Stomach smooth muscle (tissue), 2 donors: ENCODE data around the gene TMEM239.

Source experiments
- H3K27ac ChIP-seq: one replicate; pipeline ENCODE4 v1.7.0; 2013; ENCODE audit warnings: mild to moderate bottlenecking, low read length, inconsistent platforms
- H3K27me3 ChIP-seq, 2 donors: one replicate each; pipeline ENCODE4 v1.7.0; 2013; ENCODE audit warnings: low read length in 2 of 2; ENCODE audit not compliant: insufficient read depth in 2 of 2, control insufficient read depth in 1 of 2
- H3K36me3 ChIP-seq, 2 donors: one replicate each; pipeline ENCODE4 v1.7.0; 2013; ENCODE audit warnings: low read length in 2 of 2; ENCODE audit not compliant: control insufficient read depth in 2 of 2, insufficient read depth in 2 of 2
- H3K4me1 ChIP-seq: one replicate; pipeline ENCODE4 v1.7.0; 2013; ENCODE audit warnings: low read length; ENCODE audit not compliant: control insufficient read depth, insufficient read depth
- H3K4me3 ChIP-seq, 2 donors: one replicate each; pipeline ENCODE4 v1.7.0; 2013; ENCODE audit warnings: low read length in 2 of 2
- H3K9ac ChIP-seq, 2 donors: one replicate each; pipeline ENCODE4 v1.7.0; 2013; ENCODE audit warnings: low read length in 2 of 2, mild to moderate bottlenecking in 1 of 2
- H3K9me3 ChIP-seq, 2 donors: one replicate each; pipeline ENCODE4 v1.7.0; 2013; ENCODE audit warnings: low read length in 2 of 2; ENCODE audit not compliant: control insufficient read depth in 2 of 2
- donor health status: healthy.
- donor health status: Pancreatic carcinoma.

TMEM239 gene

DNA sequence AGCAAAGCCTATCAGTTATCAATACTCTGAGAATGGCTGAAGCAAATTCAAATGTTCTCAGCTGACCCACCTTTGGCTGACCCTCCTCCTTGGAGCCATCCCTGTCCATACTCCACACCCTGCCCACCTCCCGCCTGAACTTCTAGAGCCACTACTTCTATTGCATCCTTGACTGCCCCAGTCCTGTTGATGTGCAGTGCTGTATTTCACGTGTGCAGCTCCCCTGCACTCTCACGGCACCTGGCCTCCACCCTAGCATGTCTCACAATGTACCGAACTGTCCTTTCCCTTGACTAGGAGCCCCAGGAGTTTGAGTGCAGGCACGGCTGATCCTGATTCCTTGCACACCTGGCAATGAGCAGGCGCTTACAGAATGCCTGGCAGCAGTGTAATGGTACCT, 22.7 kb upstream of the TMEM239 start:
- Histone ChIP-seq H3K4me1 (no peaks in the 10 kb centered on the region), H3K36me3 (no peaks in the 10 kb centered on the region), H3K9ac (no peak overlapping the region), H3K27me3 (peaks cover 6 to 16% of the 10 kb centered on the region in 2 donors), H3K27ac (no peak overlapping the region), H3K4me3 (no peak overlapping the region), H3K9me3 (no peaks in the 10 kb centered on the region)

DNA sequence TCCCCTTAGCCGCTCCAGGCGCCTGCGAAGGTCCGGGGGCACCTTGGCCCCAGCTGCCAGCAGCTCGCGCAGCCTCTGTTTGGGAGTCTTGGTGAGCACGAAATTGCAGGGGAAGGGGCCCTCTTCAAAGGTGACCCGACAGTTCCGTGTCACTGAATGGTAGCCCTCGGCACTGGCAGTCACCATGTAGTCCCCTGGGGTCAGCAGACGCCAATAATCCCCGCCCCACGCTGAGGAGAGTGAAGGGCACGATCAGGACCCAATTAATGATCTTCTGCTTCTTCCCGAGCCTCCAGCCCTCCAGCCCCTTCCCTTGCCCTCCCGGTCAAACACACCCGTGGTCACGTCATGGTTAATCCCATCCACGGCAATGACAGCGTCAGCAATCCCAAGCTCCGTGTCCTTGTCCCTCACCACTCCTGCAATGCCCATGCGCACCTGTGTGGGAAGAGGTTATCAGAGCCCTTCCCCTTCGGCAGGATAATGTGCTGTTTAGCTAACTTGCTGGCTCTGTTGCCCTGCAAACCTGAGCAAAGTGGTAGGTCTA, 21.9 kb upstream of the TMEM239 start:
- H3K27me3 ChIP-seq, result peaks cover 13 to 19% of the 10 kb centered on the region in 2 donors
- no peak overlapping the region for H3K4me3 ChIP-seq
- H3K27ac ChIP-seq, result no peak overlapping the region
- no peaks in the 10 kb centered on the region for H3K36me3 ChIP-seq
- H3K4me1 ChIP-seq, result peaks cover under 1% of the 10 kb centered on the region
- H3K9me3 ChIP-seq, result no peaks in the 10 kb centered on the region
- H3K9ac ChIP-seq, result no peak overlapping the region

DNA sequence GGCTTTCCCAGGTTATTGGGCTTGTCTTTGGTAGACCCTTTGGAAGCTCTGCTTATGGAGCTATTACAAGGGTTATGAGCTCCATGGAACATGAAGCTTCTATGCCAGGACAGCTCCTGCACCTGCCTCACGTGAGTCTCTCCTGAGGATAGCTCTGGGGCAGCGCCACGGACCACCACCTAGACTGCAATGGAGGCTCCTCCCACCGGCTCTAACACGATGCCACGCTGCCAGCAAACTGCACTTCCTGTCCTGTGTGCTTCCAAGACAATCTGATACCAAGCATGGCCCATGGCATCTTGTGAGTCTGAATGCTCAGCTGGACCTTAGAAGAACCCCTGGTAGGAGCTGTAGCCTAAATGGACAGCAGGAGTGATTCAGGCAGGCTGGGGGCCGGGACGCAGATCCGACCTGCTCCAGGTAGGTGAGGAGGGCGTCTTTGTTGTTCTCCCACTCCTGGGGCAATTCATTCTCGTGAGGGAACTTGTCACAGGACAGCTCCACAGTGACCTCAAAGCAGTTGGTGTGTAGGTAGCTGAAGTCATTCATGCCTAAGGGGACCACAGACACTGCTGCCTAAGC, 21.2 kb upstream of the TMEM239 start:
- Histone ChIP-seq H3K27ac (no peak overlapping the region), H3K4me1 (peaks cover 7% of the 10 kb centered on the region), H3K36me3 (no peaks in the 10 kb centered on the region), H3K4me3 (no peak overlapping the region), H3K9me3 (no peaks in the 10 kb centered on the region), H3K9ac (no peak overlapping the region), H3K27me3 (peaks cover 20 to 26% of the 10 kb centered on the region in 2 donors)

DNA sequence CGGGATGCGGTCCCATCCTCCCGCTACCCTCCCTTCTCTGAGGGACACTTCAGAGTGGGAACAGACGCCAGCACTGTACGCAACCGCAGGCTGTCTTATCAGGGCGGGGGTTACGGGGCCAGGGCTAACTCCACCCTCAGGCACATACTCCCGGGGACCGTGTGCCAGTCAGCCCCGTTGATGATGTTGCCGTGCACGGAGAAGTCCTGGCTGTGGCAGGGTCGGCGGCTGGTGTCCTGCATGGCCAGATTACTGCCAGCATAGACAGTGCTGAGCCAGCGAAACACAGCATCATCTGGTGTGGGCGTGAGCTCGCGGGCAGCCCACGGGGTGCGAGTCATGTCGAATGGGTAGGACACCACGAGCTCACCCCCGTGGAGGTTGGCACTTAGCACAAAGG, 20.7 kb upstream of the TMEM239 start:
- Histone ChIP-seq H3K9me3 (no peaks in the 10 kb centered on the region), H3K36me3 (no peaks in the 10 kb centered on the region), H3K4me3 (no peak overlapping the region), H3K27me3 (peaks cover 24 to 28% of the 10 kb centered on the region in 2 donors), H3K27ac (no peak overlapping the region), H3K9ac (no peak overlapping the region), H3K4me1 (peaks cover 11% of the 10 kb centered on the region)

DNA sequence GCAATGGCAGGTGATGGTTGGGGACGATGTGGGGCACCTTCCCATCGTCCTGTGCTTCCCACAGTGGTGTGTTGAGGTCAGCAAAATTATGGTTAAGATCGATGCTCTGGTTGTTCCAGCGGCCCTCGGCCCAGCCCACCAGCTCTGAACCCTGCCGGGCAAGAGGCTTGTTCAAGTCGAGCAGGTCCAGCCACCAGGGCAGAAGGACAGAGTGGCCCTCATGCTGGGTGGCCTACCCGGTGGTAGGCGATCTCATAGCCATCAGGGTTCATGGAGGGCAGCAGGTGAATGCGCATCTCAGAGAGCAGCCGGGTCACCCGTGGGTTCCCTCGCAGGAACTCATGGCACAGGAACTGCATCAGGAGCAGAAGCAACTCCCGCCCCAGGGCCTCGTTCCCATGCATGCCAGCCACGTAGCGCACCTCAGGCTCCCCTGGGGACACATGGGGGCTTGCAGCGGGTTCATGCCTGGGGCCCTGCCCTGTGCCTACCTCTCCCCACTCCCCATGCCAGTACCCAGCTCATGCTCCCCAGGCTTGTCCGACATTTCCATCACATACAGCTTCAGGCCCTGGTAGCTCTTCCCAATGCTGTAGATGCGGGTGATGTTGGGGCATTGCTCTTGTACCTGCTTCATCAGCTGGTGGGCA, 20.0 kb upstream of the TMEM239 start:
- Histone ChIP-seq H3K27ac (no peak overlapping the region), H3K9me3 (no peaks in the 10 kb centered on the region), H3K9ac (no peak overlapping the region), H3K4me3 (no peak overlapping the region), H3K4me1 (peaks cover 11% of the 10 kb centered on the region), H3K27me3 (peaks cover 30 to 33% of the 10 kb centered on the region in 2 donors), H3K36me3 (no peaks in the 10 kb centered on the region)

DNA sequence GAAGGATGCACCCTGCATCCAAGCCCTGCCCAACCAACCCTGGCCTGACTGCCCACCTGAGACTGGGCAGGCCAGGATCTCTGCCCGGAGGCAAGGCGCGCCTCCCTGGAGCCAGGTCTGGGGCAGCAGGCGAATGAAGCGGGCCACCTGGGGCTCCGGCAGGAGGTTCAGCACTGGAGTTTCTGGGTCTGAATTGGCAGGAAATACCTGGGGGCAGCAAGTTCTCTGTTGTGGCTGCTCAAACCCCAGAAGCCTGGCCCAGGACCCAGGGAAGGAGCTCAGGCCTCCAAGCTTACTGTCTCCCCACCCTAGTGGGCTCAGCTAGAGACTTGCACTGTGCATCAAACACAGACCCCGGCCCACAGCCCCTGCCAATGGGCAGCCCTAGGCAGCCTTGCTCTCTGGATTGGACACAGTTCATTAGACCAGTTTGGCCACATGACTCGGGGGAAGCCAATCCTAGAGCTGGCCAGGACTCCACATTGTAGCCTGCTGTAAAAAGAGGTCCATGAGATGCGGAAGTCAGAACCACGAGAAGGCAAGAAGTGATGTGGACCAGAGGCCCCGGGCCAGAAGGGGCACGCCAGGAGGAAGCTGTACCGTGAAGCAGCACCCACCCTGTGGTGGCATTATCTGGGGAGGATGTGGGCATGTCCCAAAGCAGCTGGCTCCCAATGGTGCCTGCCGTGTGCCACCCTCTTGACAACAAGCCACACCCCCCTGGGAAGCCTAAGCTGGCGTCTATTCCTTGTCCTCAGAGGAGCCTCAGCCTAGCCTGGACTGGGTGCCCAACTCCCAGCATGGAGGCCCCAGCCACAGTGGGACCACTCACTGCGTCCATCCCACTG, 18.8 kb upstream of the TMEM239 start:
- H3K27ac ChIP-seq, result no peak overlapping the region
- H3K9ac ChIP-seq, result no peak overlapping the region
- peaks cover 11% of the 10 kb centered on the region for H3K4me1 ChIP-seq
- H3K36me3 ChIP-seq, result no peaks in the 10 kb centered on the region
- H3K4me3 ChIP-seq, result no peak overlapping the region
- H3K27me3 ChIP-seq, result peaks cover 37 to 38% of the 10 kb centered on the region in 2 donors
- no peaks in the 10 kb centered on the region for H3K9me3 ChIP-seq

DNA sequence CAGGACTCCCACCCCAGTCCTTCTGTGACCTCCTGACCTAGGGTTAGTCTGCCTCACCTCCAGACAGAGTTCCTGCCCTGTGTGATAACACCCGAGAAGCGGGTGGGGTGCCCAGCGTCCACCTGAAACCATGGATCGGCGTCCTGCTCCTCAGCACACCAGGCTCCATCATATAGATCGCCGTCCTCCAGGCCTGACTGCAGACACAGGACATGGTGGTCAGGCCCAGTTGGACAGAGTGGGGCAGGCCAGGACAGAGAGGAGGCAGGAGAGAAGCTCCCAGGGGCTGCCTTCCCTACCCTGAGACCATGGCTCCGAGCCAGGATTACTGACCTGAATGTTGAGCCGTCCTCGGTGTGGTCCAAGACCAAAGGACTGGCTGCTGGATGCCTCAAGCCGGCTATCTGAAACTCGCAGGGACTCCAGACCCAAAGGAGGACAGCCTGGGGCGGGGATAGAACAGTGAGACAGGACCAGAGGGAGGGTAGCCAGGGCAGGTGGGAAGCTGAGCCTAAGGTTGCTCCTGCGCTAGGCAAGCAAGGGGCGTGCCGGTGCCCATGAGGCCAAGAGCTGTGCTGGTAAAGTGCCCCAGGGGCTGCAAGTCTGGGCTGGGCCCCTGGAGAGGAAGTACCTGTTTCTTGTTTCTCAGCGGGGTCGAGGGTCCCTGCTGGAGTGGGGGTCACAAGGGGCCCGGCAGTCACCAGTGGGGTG, 17.9 kb upstream of the TMEM239 start:
- Histone ChIP-seq H3K27me3 (peaks cover 43 to 44% of the 10 kb centered on the region in 2 donors), H3K36me3 (no peaks in the 10 kb centered on the region), H3K27ac (no peak overlapping the region), H3K9me3 (no peaks in the 10 kb centered on the region), H3K4me1 (peaks cover 11% of the 10 kb centered on the region), H3K4me3 (no peak overlapping the region), H3K9ac (no peak overlapping the region)

DNA sequence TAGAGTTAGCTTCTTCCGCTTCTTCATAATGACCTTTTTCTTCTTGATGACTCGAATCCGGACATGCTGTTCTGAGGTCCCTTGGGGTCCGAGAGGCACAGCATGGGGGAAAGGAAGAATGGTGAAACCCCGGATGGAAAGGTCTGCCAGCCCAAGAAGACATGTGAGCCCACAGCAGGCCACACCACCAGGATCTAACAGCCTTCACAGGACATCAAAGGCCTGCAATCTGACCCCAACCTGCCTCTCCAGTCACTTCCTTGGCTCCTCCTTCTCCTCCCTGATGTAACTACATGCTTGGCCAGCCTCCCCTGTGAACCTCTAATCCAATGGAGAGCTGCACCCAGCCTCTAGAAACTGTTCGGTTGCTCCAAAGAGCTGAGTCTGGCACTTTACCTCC, 17.4 kb upstream of the TMEM239 start:
- Histone ChIP-seq H3K4me1 (peaks cover 11% of the 10 kb centered on the region), H3K4me3 (no peak overlapping the region), H3K9me3 (no peaks in the 10 kb centered on the region), H3K36me3 (no peaks in the 10 kb centered on the region), H3K9ac (no peak overlapping the region), H3K27me3 (peaks cover 47 to 48% of the 10 kb centered on the region in 2 donors), H3K27ac (no peak overlapping the region)

DNA sequence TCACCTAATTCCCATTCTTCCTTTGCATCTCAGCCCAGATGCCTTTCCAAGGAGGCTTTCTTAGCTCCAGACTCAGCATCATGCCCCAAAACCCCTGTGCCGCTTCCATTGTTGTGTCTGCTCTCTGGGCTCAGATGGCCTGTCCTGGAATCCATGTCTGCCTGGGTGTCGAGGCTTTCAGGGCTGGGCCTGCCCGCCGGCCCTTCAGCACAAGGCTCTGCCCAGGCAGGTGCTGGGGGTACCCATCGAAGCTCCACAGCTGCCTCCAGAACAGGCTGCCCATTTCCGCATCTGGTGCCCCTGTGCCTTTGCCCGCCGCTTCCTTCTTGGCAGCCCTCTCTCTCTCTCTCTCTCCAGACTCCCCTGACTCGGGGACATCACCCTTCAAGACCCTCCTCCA, 16.9 kb upstream of the TMEM239 start:
- Histone ChIP-seq H3K4me1 (peaks cover 11% of the 10 kb centered on the region), H3K27me3 (peaks cover 50 to 52% of the 10 kb centered on the region in 2 donors), H3K36me3 (no peaks in the 10 kb centered on the region), H3K9ac (no peak overlapping the region), H3K27ac (no peak overlapping the region), H3K9me3 (no peaks in the 10 kb centered on the region), H3K4me3 (peak overlapping the region in 1 of 2 donors; percentile 59)
